Hematopoietic multipotent progenitor cell treated with erythropoietin and hydrocortisone succinate and interleukin-3 and kit ligand, for 6 days (in vitro differentiated cells): Measurements from ENCODE around the gene TTLL1.
"Not testable (repeated sequence)": the region's sequence is repeated elsewhere in the genome, so short reads cannot be mapped to it uniquely, and the experiment has no call there.

Source experiments
- DNase-seq: peaks from one replicate; pipeline ENCODE4 v3.0.0-alpha.2; 2015

The TTLL1 gene

GRCh38 chr22:43060183-43060582 lies 29.0 kb downstream of the TTLL1 start:
- DNase-seq = peak; percentile 54

- no peak for DNase-seq
Measured at GRCh38 chr22:43057641-43058040, 31.6 kb downstream of the TTLL1 start.

GRCh38 chr22:43053176-43053575 lies 36.0 kb downstream of the TTLL1 start:
- DNase-seq = peak; percentile 23

- peak; percentile 13 for DNase-seq
Measured at GRCh38 chr22:43050995-43051394, 38.2 kb downstream of the TTLL1 start.

GRCh38 chr22:43047605-43048004 lies 41.6 kb downstream of the TTLL1 start:
- no peak for DNase-seq

- no peak for DNase-seq
Measured at GRCh38 chr22:43044290-43044712, 44.9 kb downstream of the TTLL1 start.

GRCh38 chr22:43042101-43042780 lies 47.0 kb downstream of the TTLL1 start:
- DNase-seq = no peak

GRCh38 chr22:43039800-43040199 lies 49.4 kb downstream of the TTLL1 start:
- no peak for DNase-seq

- DNase-seq = no peak
Measured at GRCh38 chr22:43038325-43038724, 50.9 kb downstream of the TTLL1 start.

- DNase-seq = peak; percentile 17
Measured at GRCh38 chr22:43036282-43036829, 52.8 kb downstream of the TTLL1 start.

- no peak for DNase-seq
Measured at GRCh38 chr22:43035250-43035649, 53.9 kb downstream of the TTLL1 start.

GRCh38 chr22:43031617-43032016 lies 57.6 kb downstream of the TTLL1 start:
- no peak for DNase-seq

GRCh38 chr22:43018615-43019014 lies 70.6 kb downstream of the TTLL1 start:
- DNase-seq = no peak

- DNase-seq = no peak
Measured at GRCh38 chr22:43017525-43018460, 71.4 kb downstream of the TTLL1 start.

GRCh38 chr22:43016150-43016549 lies 73.0 kb downstream of the TTLL1 start:
- DNase-seq = not testable (repeated sequence)

GRCh38 chr22:43015677-43016042 lies 73.5 kb downstream of the TTLL1 start:
- no peak for DNase-seq

- peak; percentile 99 for DNase-seq
Measured at GRCh38 chr22:43014869-43015676, 74.1 kb downstream of the TTLL1 start, which contains the start of gene PACSIN2. Gene PACSIN2 (minus strand): TSS chr22:43015149. CDS start chr22:42912080, 103,069 bp downstream.

- DNase-seq = peak; percentile 60
Measured at GRCh38 chr22:43014316-43014868, 74.8 kb downstream of the TTLL1 start.

GRCh38 chr22:43013355-43014315 lies 75.6 kb downstream of the TTLL1 start:
- DNase-seq = peak; percentile 36

GRCh38 chr22:43012390-43012789 lies 76.8 kb downstream of the TTLL1 start:
- no peak for DNase-seq

GRCh38 chr22:43011079-43011478 lies 78.1 kb downstream of the TTLL1 start:
- peak; percentile 64 for DNase-seq
